HG03060 (cell line): Measurements from ENCODE around the gene ERC2.

Experiments used
- ATAC-seq: cut with Tn5 transposase; IDR thresholded peaks from one replicate; pipeline ENCODE4 v1.9.1; 2021; ENCODE audit warnings: low read depth, moderate number of reproducible peaks; ENCODE audit not compliant: unreplicated experiment

Gene ERC2

GRCh38 chr3:56133423-56133822 is 334.8 kb downstream of the ERC2 start:
- ATAC-seq, result no peak

- no peak for ATAC-seq
These were observed 335.5 kb downstream of the ERC2 start for GRCh38 chr3:56132762-56133161.

- ATAC-seq, result no peak
These were observed 336.2 kb downstream of the ERC2 start for GRCh38 chr3:56131974-56132590.

GRCh38 chr3:56130036-56130435 is 338.2 kb downstream of the ERC2 start:
- ATAC-seq, result no peak

- ATAC-seq, result no peak
These were observed 341.6 kb downstream of the ERC2 start for GRCh38 chr3:56126632-56127031.

- ATAC-seq, result no peak
These were observed 342.8 kb downstream of the ERC2 start for GRCh38 chr3:56125358-56126005.

GRCh38 chr3:56124546-56124945 is 343.7 kb downstream of the ERC2 start:
- ATAC-seq, result no peak

GRCh38 chr3:56123487-56123886 is 344.8 kb downstream of the ERC2 start:
- no peak for ATAC-seq

GRCh38 chr3:56122911-56123310 is 345.4 kb downstream of the ERC2 start:
- ATAC-seq, result no peak

- ATAC-seq, result no peak
These were observed 346.6 kb downstream of the ERC2 start for GRCh38 chr3:56121716-56122115.

GRCh38 chr3:56119575-56120349 is 348.5 kb downstream of the ERC2 start:
- ATAC-seq, result no peak

GRCh38 chr3:56118968-56119367 is 349.3 kb downstream of the ERC2 start:
- ATAC-seq, result no peak

- ATAC-seq, result no peak
These were observed 352.6 kb downstream of the ERC2 start for GRCh38 chr3:56115698-56116097.

- no peak for ATAC-seq
These were observed 353.1 kb downstream of the ERC2 start for GRCh38 chr3:56115199-56115598.

GRCh38 chr3:56113908-56114307 is 354.4 kb downstream of the ERC2 start:
- ATAC-seq, result no peak

GRCh38 chr3:56113231-56113630 is 355.0 kb downstream of the ERC2 start:
- no peak for ATAC-seq

- no peak for ATAC-seq
These were observed 356.5 kb downstream of the ERC2 start for GRCh38 chr3:56111606-56112304.

GRCh38 chr3:56110886-56111285 is 357.4 kb downstream of the ERC2 start:
- no peak for ATAC-seq

GRCh38 chr3:56107157-56107556 is 361.1 kb downstream of the ERC2 start:
- no peak for ATAC-seq

GRCh38 chr3:56102032-56102431 is 366.2 kb downstream of the ERC2 start:
- no peak for ATAC-seq

- ATAC-seq, result no peak
These were observed 366.7 kb downstream of the ERC2 start for GRCh38 chr3:56101576-56101975.
